ENCODE data around the gene SIRPA.
A peak's percentile ranks its signal among the peaks of the same experiment; 100 is the strongest.

SIRPA gene

DNA sequence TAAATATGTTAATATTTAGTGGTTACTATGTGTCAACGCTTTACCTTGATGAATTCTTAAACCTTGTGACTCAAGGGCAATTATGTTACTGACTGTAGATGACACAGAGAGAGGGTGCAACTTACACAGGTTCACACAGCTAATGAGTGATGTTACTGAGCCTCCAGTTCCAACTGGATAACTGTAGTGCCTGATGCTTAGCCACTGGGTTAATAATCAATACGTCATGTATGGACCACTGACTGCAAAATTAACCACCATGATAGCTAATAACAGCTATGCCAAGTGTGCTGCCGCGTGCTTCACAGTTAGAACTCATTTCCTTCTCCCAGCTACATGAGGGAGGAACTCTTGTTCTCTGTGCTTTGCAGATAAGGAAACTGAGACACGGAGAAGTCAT, 45.4 kb downstream of the SIRPA start:
- ATAC-seq (replicated peaks), result no peak
- Mint-ChIP-seq H3K36me3 (ENCODE audit: insufficient read depth) (peaks cover 3% of the 10 kb centered on the region), H3K4me3 (no peak overlapping the region), H3K27ac (no peak overlapping the region), H3K27me3 (peaks cover 57 to 84% of the 10 kb centered on the region in 2 donors), H3K9me3 (no peaks in the 10 kb centered on the region), H3K4me1 (ENCODE audit: low read depth in 2 of 2) (no peaks in the 10 kb centered on the region)
- no peak for DNase-seq

DNA sequence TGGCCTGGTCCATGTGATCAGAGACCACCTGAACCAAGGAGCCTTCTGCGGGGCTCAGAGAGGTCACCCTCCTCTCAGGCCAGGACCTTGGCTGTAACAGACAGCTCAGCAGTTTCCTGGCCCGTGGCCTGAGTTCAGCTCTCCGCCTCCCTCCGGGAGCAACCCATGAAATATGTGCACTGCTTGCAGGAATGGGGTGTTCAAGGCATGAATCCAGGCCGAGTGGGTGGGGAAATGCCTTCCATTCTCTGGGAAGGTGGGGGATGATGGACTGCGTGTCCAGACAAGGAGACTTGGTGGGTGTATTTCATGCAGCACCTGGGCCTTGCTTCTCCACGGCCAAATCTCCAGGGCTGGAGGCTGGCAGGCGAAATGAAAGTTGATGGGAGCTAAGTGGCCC, 46.0 kb downstream of the SIRPA start:
- no peak overlapping the region for H3K4me3 Mint-ChIP-seq
- peaks cover 3% of the 10 kb centered on the region for H3K36me3 Mint-ChIP-seq (ENCODE audit: insufficient read depth)
- peaks cover 53 to 86% of the 10 kb centered on the region in 2 donors for H3K27me3 Mint-ChIP-seq
- H3K9me3 Mint-ChIP-seq, result no peaks in the 10 kb centered on the region
- no peak for DNase-seq
- H3K4me1 Mint-ChIP-seq (ENCODE audit: low read depth in 2 of 2), result no peaks in the 10 kb centered on the region
- ATAC-seq (replicated peaks), result no peak
- H3K27ac Mint-ChIP-seq, result no peak overlapping the region

DNA sequence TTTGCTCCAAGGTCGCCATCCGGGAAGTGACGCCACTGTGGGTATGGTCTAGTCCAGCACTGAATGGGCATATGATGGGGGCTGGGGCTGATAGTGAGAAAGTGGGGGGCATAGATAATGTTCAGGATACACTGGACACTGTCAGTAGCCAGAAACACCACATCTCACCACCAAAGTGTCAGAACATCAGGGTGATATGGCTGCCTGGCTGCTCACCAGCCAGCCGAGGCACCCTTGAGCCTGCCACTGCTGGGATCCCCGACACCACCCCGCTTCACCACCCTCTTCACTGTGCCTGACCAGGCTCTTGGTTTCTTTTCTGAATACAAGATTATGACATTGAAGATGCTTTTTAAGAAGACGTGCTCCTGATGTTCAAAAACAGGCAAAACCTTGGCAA, 46.9 kb downstream of the SIRPA start:
- H3K27ac Mint-ChIP-seq, result no peak overlapping the region
- H3K4me1 Mint-ChIP-seq (ENCODE audit: low read depth in 2 of 2), result no peaks in the 10 kb centered on the region
- DNase-seq (no peak), ATAC-seq (replicated peaks) (no peak)
- no peak overlapping the region for H3K4me3 Mint-ChIP-seq
- peaks cover 3% of the 10 kb centered on the region for H3K36me3 Mint-ChIP-seq (ENCODE audit: insufficient read depth)
- H3K27me3 Mint-ChIP-seq, result peaks cover 51 to 90% of the 10 kb centered on the region in 2 donors
- H3K9me3 Mint-ChIP-seq, result no peaks in the 10 kb centered on the region

DNA sequence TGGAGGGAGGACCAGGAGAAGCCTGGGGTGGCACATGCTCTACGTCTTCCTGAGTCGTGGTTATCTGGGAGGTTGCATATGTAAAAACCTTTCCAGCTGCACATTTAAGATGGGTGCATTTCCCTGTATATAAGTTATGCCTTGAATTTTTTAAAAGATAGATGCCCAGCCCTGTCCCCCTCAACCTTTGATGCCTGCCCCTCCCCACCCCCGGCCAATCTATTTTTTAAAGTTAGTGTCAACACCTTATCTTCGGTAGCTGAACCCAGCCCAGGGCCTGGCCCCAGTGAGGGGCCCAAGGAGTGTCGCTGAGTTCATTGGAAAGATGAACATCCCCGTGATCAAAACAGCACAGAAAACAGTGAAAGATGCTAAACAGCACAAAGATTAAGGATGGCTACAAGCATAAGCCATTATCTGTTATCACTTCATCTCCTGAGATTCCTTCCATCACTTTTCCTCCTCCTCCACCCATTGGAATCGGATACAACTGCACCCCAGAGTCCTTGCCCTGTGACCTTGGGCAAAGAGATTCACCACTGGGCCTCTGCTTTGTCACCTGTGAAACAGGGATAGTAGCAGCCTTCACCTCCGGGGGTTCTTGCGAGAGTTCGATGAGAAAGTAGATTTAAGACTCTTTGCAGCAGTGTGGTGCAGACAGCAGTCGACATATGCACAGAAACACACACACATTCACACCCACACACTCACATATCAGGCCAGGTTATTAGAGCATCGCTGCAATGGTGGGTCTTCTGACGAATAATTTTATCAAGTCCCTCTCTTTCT, 47.5 kb downstream of the SIRPA start:
- Mint-ChIP-seq H3K9me3 (no peaks in the 10 kb centered on the region), H3K4me3 (no peak overlapping the region), H3K27ac (no peak overlapping the region), H3K36me3 (ENCODE audit: insufficient read depth) (peaks cover 3% of the 10 kb centered on the region), H3K27me3 (peaks cover 53 to 94% of the 10 kb centered on the region in 2 donors), H3K4me1 (ENCODE audit: low read depth in 2 of 2) (no peaks in the 10 kb centered on the region)
- no peak for DNase-seq
- ATAC-seq (replicated peaks), result no peak

DNA sequence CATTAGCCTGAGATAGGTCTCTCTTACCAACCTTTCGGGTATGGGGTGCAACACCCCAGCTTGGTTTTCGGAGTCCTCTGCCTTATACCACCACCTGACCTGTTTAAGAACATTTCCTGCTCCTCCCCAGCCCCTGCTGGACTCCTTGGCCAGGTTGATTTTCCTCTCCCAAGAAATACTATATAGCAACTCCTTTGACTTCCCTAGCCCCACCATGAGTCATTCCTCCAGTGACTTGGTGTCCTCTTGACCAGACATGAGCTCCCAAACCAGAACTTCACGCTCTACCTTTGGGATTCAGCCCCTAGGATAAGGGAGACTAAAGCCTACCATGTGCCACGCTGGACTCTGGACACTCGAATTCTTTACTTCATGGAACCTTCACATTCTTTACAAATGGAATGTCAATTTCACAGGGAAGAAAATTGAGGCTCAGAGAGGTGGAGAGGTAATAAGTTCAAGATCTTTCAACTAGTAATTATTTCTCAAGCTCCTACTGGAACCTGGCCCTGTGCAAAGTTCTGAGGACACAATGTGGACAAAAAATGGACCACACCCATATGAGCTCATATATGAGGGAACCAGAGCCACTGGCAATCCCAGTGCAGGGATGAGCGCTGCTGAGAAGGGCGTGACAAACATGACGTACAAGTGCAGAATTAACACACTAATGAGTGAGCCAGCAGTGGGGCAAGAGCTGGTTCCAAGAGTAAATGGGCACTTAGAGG, 48.2 kb downstream of the SIRPA start:
- Mint-ChIP-seq H3K9me3 (no peaks in the 10 kb centered on the region), H3K27me3 (peaks cover 55 to 95% of the 10 kb centered on the region in 2 donors), H3K36me3 (ENCODE audit: insufficient read depth) (peaks cover 3% of the 10 kb centered on the region), H3K4me1 (ENCODE audit: low read depth in 2 of 2) (no peaks in the 10 kb centered on the region), H3K27ac (no peak overlapping the region), H3K4me3 (no peak overlapping the region)
- ATAC-seq (replicated peaks) (no peak), DNase-seq (no peak)

DNA sequence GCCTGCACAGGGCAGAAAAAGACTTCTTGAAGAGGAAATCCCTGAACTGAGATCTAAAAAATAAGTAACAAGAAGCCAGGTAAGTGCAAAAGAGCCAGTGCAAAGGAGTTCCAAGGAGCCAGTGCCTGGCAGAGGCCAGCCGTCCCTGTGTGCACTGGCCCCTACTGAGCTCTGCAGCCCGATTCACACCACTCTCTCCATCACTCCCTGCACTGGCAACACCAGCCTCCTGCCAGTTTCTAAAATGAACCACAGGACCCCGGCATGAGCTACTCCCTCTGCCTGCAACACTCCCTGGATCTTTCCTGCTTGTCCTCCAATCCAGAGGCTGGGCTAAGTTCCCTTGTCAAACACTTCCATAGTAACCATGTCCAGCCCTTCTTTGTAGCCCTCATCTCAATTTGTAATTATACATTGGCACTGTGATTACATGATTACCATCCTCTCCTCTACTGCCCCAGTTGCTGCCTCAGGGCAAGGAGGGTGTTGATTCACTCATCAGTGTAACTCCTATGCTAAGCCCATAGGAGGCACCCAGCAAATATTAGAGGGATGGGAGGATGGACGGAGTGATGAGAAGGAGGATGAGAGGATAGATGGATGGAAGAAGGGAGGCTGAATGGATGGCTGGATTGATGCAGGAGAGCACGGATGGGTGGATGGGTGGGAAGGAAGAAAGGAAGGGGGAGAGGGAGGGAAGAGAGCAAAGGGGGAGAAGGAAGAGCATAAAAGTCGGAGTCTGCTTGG, 49.3 kb downstream of the SIRPA start:
- H3K9me3 Mint-ChIP-seq, result no peaks in the 10 kb centered on the region
- no peaks in the 10 kb centered on the region for H3K4me1 Mint-ChIP-seq (ENCODE audit: low read depth in 2 of 2)
- H3K27me3 Mint-ChIP-seq, result peaks cover 59 to 97% of the 10 kb centered on the region in 2 donors
- H3K36me3 Mint-ChIP-seq (ENCODE audit: insufficient read depth), result peaks cover 3% of the 10 kb centered on the region
- no peak overlapping the region for H3K4me3 Mint-ChIP-seq
- DNase-seq, result no peak
- no peak overlapping the region for H3K27ac Mint-ChIP-seq
- ATAC-seq (replicated peaks), result no peak

DNA sequence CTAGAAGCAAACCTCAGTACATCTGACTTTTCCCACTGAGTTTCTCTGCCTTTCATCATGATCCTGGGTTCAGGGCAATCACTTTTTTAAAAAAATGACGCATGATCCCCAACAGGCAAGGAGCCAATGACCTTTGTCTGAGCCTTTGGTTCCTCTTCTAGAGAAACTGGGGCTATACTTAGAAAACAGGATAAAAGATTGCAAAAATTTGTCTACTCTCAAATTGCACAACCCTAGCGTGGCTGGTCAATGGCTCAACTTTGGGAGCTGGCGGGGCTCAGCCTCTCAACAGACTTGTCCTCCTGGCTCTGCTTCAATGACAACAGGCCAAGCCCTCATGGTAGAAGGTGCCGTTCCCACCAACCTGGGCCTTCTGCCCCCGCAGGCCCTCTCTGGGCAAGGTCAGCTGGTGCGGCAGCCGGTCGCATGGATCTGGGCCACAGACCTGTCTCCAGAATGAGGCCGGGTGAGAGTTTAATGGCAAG, 50.0 kb downstream of the SIRPA start:
- ATAC-seq (replicated peaks), result peak; percentile 16
- Mint-ChIP-seq H3K9me3 (no peaks in the 10 kb centered on the region), H3K27me3 (peaks cover 66 to 100% of the 10 kb centered on the region in 2 donors), H3K36me3 (ENCODE audit: insufficient read depth) (no peaks in the 10 kb centered on the region), H3K4me3 (no peak overlapping the region), H3K4me1 (ENCODE audit: low read depth in 2 of 2) (no peaks in the 10 kb centered on the region), H3K27ac (no peak overlapping the region)
- no peak for DNase-seq

DNA sequence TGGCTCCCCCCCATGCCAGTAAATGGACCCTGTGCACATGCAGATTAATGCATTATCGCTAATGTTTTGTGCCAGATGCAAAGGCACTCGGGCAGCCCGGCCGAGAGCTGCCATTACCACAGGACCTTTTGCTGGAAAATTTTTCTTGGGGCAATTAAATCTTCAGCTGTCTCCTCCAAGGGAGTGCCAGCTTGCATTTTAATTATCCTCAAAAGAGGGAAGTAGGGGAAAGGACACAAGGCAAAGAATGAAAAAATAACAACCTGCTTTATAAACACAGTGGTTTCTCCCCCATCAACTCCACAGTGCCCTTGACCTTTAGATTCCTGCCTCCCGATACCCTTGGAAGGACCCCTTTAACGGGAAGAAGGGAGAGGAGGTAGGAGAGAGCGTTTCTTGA, 50.5 kb downstream of the SIRPA start:
- H3K9me3 Mint-ChIP-seq, result no peaks in the 10 kb centered on the region
- peaks cover 68 to 100% of the 10 kb centered on the region in 2 donors for H3K27me3 Mint-ChIP-seq
- H3K27ac Mint-ChIP-seq, result no peak overlapping the region
- DNase-seq (no peak), ATAC-seq (replicated peaks) (no peak)
- H3K4me3 Mint-ChIP-seq, result no peak overlapping the region
- H3K4me1 Mint-ChIP-seq (ENCODE audit: low read depth in 2 of 2), result no peaks in the 10 kb centered on the region
- no peaks in the 10 kb centered on the region for H3K36me3 Mint-ChIP-seq (ENCODE audit: insufficient read depth)

DNA sequence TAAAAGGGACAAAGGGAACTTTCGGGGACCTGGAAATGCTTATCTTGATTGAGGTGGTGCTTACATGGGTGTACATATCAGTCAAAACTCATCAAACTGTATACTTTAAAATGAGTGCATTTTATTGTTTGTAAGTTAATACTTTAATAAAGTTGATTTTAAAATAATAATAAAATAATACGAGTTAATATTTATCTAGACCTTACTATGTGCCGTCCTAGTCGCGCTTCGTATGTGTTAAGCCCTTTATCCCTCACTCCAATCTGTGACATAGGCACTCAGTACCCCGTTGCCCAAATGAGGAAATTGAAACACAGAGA, 51.2 kb downstream of the SIRPA start:
- Mint-ChIP-seq H3K27me3 (peaks cover 68 to 100% of the 10 kb centered on the region in 2 donors), H3K36me3 (ENCODE audit: insufficient read depth) (no peaks in the 10 kb centered on the region), H3K4me1 (ENCODE audit: low read depth in 2 of 2) (no peaks in the 10 kb centered on the region), H3K4me3 (no peak overlapping the region), H3K27ac (no peak overlapping the region), H3K9me3 (no peaks in the 10 kb centered on the region)
- DNase-seq (no peak), ATAC-seq (replicated peaks) (no peak)

DNA sequence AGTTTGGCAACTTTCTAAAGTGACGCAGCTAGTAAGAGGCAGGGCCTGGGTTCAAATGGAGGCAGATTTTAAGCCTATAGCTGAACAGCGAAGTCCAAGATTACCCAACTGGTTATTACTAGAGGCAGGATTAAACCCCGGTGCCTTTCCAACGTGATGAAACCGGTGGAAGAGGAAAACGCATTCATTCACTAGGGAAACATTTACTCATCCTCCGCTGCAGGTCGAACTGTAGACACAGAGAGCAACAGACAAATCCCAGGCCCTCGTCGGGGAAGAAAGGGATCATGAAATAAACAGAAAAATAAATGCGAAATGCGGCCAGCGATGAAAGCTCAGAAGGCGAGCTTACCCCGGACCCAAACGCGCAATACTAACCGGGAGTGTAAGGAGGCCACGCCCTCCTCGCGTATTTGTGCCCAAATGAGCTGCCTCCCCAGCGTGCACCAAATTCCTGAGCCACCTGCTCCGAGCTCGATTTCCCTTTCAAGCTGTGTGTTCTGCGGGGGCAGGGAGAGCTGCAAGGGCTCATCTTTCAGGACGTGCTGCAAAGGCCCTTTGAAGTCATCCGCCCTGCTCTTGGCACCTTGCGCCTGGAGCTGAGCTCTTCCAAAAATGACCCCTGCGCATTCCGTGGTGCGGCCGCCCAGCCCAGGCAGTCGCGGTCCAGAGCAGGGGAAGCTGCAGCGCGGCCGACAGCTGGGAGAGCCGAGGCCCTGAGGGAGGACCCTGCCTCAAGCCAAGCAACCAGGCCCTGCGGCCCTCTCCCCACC, 51.7 kb downstream of the SIRPA start:
- Mint-ChIP-seq H3K4me1 (ENCODE audit: low read depth in 2 of 2) (no peaks in the 10 kb centered on the region), H3K27me3 (peaks cover 72 to 96% of the 10 kb centered on the region in 2 donors), H3K27ac (no peak overlapping the region), H3K36me3 (ENCODE audit: insufficient read depth) (no peaks in the 10 kb centered on the region), H3K4me3 (no peak overlapping the region), H3K9me3 (no peaks in the 10 kb centered on the region)
- DNase-seq (no peak), ATAC-seq (replicated peaks) (no peak)

DNA sequence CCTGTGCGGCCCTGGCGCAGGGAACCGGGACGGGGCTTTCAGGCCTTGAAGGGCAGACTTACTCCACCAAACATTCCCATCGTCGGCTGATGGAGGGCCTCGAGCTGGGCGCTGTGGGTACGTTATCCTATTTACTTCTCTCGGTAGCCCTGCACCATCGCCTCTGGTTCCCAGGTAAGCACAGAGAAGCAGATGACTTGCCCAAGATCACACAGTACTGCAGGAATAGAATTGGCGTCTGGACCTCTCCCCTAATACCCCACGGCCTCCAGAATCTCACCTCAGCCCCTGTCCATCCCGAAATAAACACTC, 52.3 kb downstream of the SIRPA start:
- H3K4me1 Mint-ChIP-seq (ENCODE audit: low read depth in 2 of 2), result no peaks in the 10 kb centered on the region

DNA sequence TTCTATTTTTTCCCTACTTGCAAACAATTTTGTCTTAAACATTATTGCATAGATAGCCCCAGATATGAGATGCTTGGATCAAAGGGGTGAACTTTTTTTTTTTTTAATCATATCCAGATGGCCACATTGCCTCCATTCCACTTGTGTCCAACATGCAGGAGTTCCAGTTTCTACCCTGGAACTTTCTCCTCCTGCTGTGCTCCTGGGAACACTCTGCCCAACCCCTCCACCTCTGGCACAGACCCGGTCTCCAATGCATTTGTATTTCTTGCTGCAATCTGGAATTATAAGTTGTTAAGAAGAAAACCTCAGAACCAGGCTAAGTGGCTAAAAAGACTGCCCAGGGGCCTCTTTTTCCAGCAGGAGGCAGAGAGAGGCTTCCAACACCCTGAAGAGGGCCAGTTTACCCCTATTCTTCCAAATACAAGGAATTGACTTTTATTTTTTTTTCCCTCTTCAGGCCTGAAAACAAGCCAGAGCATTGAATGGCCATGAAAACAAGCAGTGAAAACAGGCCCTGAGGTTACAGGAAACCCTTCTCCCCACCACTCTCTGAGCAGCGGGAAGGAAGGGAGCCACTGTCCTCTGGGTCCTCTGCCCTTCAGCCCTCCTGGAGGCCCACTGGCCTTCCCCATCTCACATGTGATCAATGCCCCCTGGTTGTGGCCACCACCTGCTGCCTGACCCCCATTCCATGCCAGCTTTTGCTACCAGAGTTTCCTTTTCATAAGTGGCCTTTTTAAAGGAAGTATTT, 54.3 kb downstream of the SIRPA start:
- peaks cover 51 to 70% of the 10 kb centered on the region in 2 donors for H3K27me3 Mint-ChIP-seq
- H3K9me3 Mint-ChIP-seq, result no peaks in the 10 kb centered on the region
- ATAC-seq (replicated peaks), result no peak
- no peaks in the 10 kb centered on the region for H3K4me1 Mint-ChIP-seq (ENCODE audit: low read depth in 2 of 2)
- DNase-seq, result no peak
- H3K36me3 Mint-ChIP-seq (ENCODE audit: insufficient read depth), result no peaks in the 10 kb centered on the region
- no peak overlapping the region for H3K4me3 Mint-ChIP-seq
- no peak overlapping the region for H3K27ac Mint-ChIP-seq

More for the DNA sequence above, 52.3 kb downstream of the SIRPA start:
- Mint-ChIP-seq H3K27ac (no peak overlapping the region), H3K36me3 (ENCODE audit: insufficient read depth) (no peaks in the 10 kb centered on the region), H3K27me3 (peaks cover 68 to 90% of the 10 kb centered on the region in 2 donors), H3K9me3 (no peaks in the 10 kb centered on the region), H3K4me3 (no peak overlapping the region)
- ATAC-seq (replicated peaks) (no peak), DNase-seq (no peak)

DNA sequence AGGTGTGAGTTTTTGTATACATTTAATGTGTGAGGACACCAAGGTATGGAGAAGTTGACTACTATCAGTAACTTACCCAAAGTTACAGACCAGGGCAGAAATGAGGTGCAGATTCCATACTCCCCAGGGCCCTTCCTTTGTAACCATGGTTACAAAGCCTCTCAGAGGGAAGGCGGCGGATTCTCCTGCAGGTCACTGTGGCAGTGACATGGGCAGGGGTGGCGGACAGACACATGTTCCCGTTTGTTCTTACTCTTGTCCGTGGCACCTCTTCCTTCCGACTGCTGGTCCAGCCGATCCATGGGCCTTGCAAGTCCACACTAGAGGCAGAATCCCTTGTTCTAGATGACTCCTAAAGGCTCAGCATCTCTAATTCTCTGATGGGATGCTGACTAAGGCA, 55.6 kb downstream of the SIRPA start:
- Mint-ChIP-seq H3K27ac (no peak overlapping the region), H3K4me1 (ENCODE audit: low read depth in 2 of 2) (no peaks in the 10 kb centered on the region), H3K4me3 (no peak overlapping the region), H3K9me3 (no peaks in the 10 kb centered on the region), H3K27me3 (peaks cover 43 to 68% of the 10 kb centered on the region in 2 donors), H3K36me3 (ENCODE audit: insufficient read depth) (no peaks in the 10 kb centered on the region)
- ATAC-seq (replicated peaks) (no peak), DNase-seq (no peak)
